K562 (cell line): ENCODE measurements around the gene NOS2. TPM values are rescaled to one million over a fixed set of nuclear protein-coding genes. Genes with fewer than 3 reads are reported as not detected.
"Not testable (repeated sequence)": the region's sequence is repeated elsewhere in the genome, so short reads cannot be mapped to it uniquely, and the experiment has no call there.

Experiments used
- ATAC-seq: fragments of 200-7000 bp; cut with Tn5 transposase; 3 replicates; pipeline ENCODE4 v1.9.1; 2020; ENCODE audit warnings: moderate library complexity
- BruUV-seq: library from RNA; stranded (reverse); fragments of 400-500 nt; replicated peaks from 2 replicates; lab custom pipeline; 2021; lab: Mats Ljungman, UMichigan
- CTCF ChIA-PET: fragments of 300-600 bp; formaldehyde crosslinking; extraction: SDS; loops from one replicate; lab custom pipeline; 2021; ENCODE audit warnings: low intra/inter-chr PET ratio; lab: Yijun Ruan, JAX
- POLR2A ChIA-PET: fragments of 300-600, 350-650 bp; sonication (Branson Sonifier 250); formaldehyde crosslinking; extraction: SDS; loops from one replicate; lab custom pipeline; 2021; ENCODE audit warnings: antibody characterized with exemption, inconsistent platforms; lab: Yijun Ruan, JAX
- DNase-seq, 4 experiments: peaks; one replicate each; pipeline versions ENCODE4 v3.0.0 to v3.0.0-alpha.2; 2011 to 2018; ENCODE audit warnings: low spot score in 3 of 4, mixed read lengths in 3 of 4; ENCODE audit errors: extremely low read depth in 1 of 4
- FAIRE-seq: peaks from 2 replicates; lab custom pipeline; 2011; peaks lifted over from hg19 to GRCh38; lab: Jason Lieb, UNC
- H2AFZ ChIP-seq: 2 replicates; pipeline ENCODE4 v1.6.0; 2011; ENCODE audit warnings: low read depth, low read length, control low read depth, inconsistent platforms
- H3K27ac ChIP-seq: fragments of 200-600 bp; 3 replicates; pipeline ENCODE4 v1.8.0; 2011; ENCODE audit warnings: low read depth, mild to moderate bottlenecking, control low read depth, inconsistent platforms, low read length, moderate library complexity, mixed read lengths; ENCODE audit errors: extremely low read depth
- H3K27me3 ChIP-seq, 2 experiments: fragments of 300-600 bp in 1 of 2; 2 replicates in 1 of 2; 3 replicates in 1 of 2; pipeline versions ENCODE4 v1.6.0 to v1.8.0; 2011; ENCODE audit warnings: inconsistent platforms in 2 of 2, low read length in 2 of 2, mild to moderate bottlenecking in 1 of 2, mixed read lengths in 1 of 2, moderate library complexity in 1 of 2; ENCODE audit not compliant: control insufficient read depth in 2 of 2, insufficient read depth in 2 of 2
- H3K36me3 ChIP-seq: fragments of 300-600 bp; 3 replicates; pipeline ENCODE4 v1.8.0; 2011; ENCODE audit warnings: mild to moderate bottlenecking, low read length, inconsistent platforms; ENCODE audit not compliant: control insufficient read depth, insufficient read depth
- H3K4me1 ChIP-seq, 2 experiments: fragments of 200-600 bp in 1 of 2; replicated peaks in 1 of 2; 2 replicates in 1 of 2; 3 replicates in 1 of 2; pipeline versions ENCODE4 v1.5.1 to v1.8.0; 2011; ENCODE audit warnings: inconsistent platforms in 2 of 2, low read length in 2 of 2, mild to moderate bottlenecking in 1 of 2, mixed read lengths in 1 of 2, moderate library complexity in 1 of 2; ENCODE audit not compliant: control insufficient read depth in 2 of 2, insufficient read depth in 2 of 2
- H3K4me2 ChIP-seq: 2 replicates; pipeline ENCODE4 v1.6.1; 2011; ENCODE audit warnings: low read length, control low read depth, inconsistent platforms, mixed read lengths; ENCODE audit not compliant: insufficient read depth
- H3K4me3 ChIP-seq: fragments of 200-600 bp; sonication (generic), shearing (Covaris generic); 2 replicates; pipeline ENCODE4 v1.5.1; 2016; ENCODE audit warnings: control low read depth, inconsistent platforms
- H3K79me2 ChIP-seq: fragments of 200-600 bp; 3 replicates; pipeline ENCODE4 v1.8.0; 2011; ENCODE audit warnings: low read length, inconsistent platforms; ENCODE audit not compliant: control insufficient read depth, insufficient read depth
- H3K9ac ChIP-seq, 2 experiments: 2 replicates each; pipeline versions ENCODE4 v1.6.0 to v1.6.1; 2011; ENCODE audit warnings: low read depth in 2 of 2, low read length in 2 of 2, control low read depth in 1 of 2, inconsistent platforms in 1 of 2, mild to moderate bottlenecking in 1 of 2, mixed read lengths in 1 of 2; ENCODE audit not compliant: insufficient read depth in 1 of 2
- H3K9me1 ChIP-seq: one replicate; pipeline ENCODE4 v1.6.0; 2011; ENCODE audit warnings: inconsistent platforms, mild to moderate bottlenecking, low read length, moderate library complexity; ENCODE audit not compliant: control insufficient read depth, insufficient read depth
- H3K9me3 ChIP-seq: replicated peaks from 2 replicates; pipeline ENCODE4 v1.5.1; 2011; ENCODE audit warnings: low read depth, low read length, inconsistent platforms; ENCODE audit not compliant: control insufficient read depth, insufficient read depth
- H4K20me1 ChIP-seq: replicated peaks from 2 replicates; pipeline ENCODE4 v1.6.1; 2011; ENCODE audit warnings: low read length, inconsistent platforms, mixed read lengths; ENCODE audit not compliant: control insufficient read depth, insufficient read depth
- CBFB ChIP-seq: sonication (generic); formaldehyde crosslinking; IDR thresholded peaks from 2 replicates; pipeline ENCODE4 v1.4.0; 2020; ENCODE audit warnings: mild to moderate bottlenecking, missing genetic modification reagents
- E2F4 ChIP-seq: sonication (generic); formaldehyde crosslinking; IDR thresholded peaks from 2 replicates; pipeline ENCODE4 v1.8.0; 2022; ENCODE audit warnings: mild to moderate bottlenecking, low read depth, missing genetic modification reagents
- HDGF ChIP-seq: fragments of 450-650 bp; IDR thresholded peaks from 2 replicates; pipeline ENCODE4 v1.6.1; 2016
- IFI16 ChIP-seq: fragments of 250-450 bp; sonication (Bioruptor Pico); IDR thresholded peaks from 2 replicates; pipeline ENCODE4 v2.1.2; 2022; ENCODE audit warnings: mild to moderate bottlenecking, inconsistent platforms
- MCM5 ChIP-seq: fragments of 450-650 bp; IDR thresholded peaks from 2 replicates; pipeline ENCODE4 v1.6.1; 2016; ENCODE audit warnings: low read depth
- NEUROD1 ChIP-seq: fragments of 150-350 bp; IDR thresholded peaks from 2 replicates; pipeline ENCODE4 v1.6.1; 2014; ENCODE audit warnings: borderline replicate concordance, low read length, low read depth; ENCODE audit not compliant: partially characterized antibody
- NR4A1 ChIP-seq, 2 experiments: fragments of 250-450 bp in 1 of 2; fragments of 450-650 bp in 1 of 2; sonication (Bioruptor Pico) in 1 of 2; IDR thresholded peaks; 2 replicates each; pipeline versions ENCODE4 v1.4.0 to v1.6.1; 2016 to 2020; ENCODE audit warnings: mild to moderate bottlenecking in 2 of 2, missing compliant biosample characterization in 1 of 2, missing genetic modification characterization in 1 of 2, moderate library complexity in 1 of 2
- U2AF1 ChIP-seq: fragments of 200-400 bp; formaldehyde crosslinking; optimal IDR thresholded peaks from 2 replicates; pipeline ENCODE3; 2017; ENCODE audit warnings: mild to moderate bottlenecking, low read depth, low read length, moderate library complexity
- ZFP30 ChIP-seq: fragments of 250-450 bp; sonication (Bioruptor Pico); IDR thresholded peaks from 2 replicates; pipeline ENCODE4 v1.8.0; 2022; ENCODE audit warnings: moderate library complexity, mild to moderate bottlenecking, inconsistent platforms, borderline replicate concordance
- ZNF146 ChIP-seq: IDR thresholded peaks from one replicate; pipeline ENCODE4 v1.6.1; 2018; ENCODE audit warnings: missing compliant biosample characterization; ENCODE audit not compliant: unreplicated experiment
- WGBS: fragments of 100-300 bp; shearing (Covaris generic); methylation state at CpG from one replicate; pipeline ENCODE4 v1.1.6; 2016; ENCODE audit warnings: low coverage, mixed read lengths; ENCODE audit not compliant: insufficient coverage; ENCODE audit errors: missing lambda C conversion rate; 5-methylcytosine and 5-hydroxymethylcytosine counted together
- in situ Hi-C: fragments of 300-500 bp; cut with MboI; formaldehyde crosslinking; loops from 4 replicates; pipeline ENCODE4 v1.15.0; 2018; ENCODE audit warnings: inconsistent platforms, mixed read lengths
- intact Hi-C: fragments of 100-400 bp; cut with micrococcal nuclease; formaldehyde crosslinking; loops from 2 replicates; pipeline ENCODE4 v1.14.2; 2022
- polyA plus RNA-seq, 8 experiments: library from polyadenylated mRNA; depleted of rRNA in 4 of 8; stranded (reverse) in 5 of 8; unstranded in 3 of 8; fragments of >200 nt; fragmentation: Nextera tagmentation in 2 of 8; fragmentation: Illumina TruSeq in 1 of 8; extraction: Ambion mirVana in 2 of 8; extraction: Trizol in 1 of 8; gene quantifications; 2 replicates each; pipeline versions ENCODE4 v1.2.1 to v1.2.3, GENCODE V29; 2011 to 2014; ENCODE audit warnings: inconsistent platforms in 1 of 8, missing spikeins in 1 of 8
- total RNA-seq, 7 experiments: library from RNA; depleted of rRNA in 6 of 7; stranded (reverse); fragments of >200 nt in 6 of 7; fragmentation: Illumina TruSeq in 2 of 7; extraction: Trizol in 2 of 7; gene quantifications; 2 replicates each; pipeline versions ENCODE4 v1.2.1 to v1.2.3, GENCODE V29; 2011 to 2021; ENCODE audit warnings: low replicate concordance in 1 of 7

NOS2 gene
- total and polyA plus RNA-seq, 9 of the 15 experiments (the other 6 are each of a cell fraction or from before 2014, with no cell fraction given) = not detected

- TF ChIP-seq ZFP30 (CRISPR knock-in tag) (no peak), CBFB (CRISPR knock-in tag) (no peak), MCM5 (no peak), ZNF146 (CRISPR knock-in tag) (no peak), IFI16 (CRISPR knock-in tag) (no peak), NEUROD1 (no peak), U2AF1 (no peak)
Observed at GRCh38 chr17:27751622-27752490, 48.5 kb downstream of the NOS2 start (continued).

- no peak overlapping the region for H2AFZ ChIP-seq
- H4K20me1 ChIP-seq = no peaks in the 10 kb centered on the region
- in situ Hi-C loops (no loop called here), intact Hi-C loops (no loop called here)
- FAIRE-seq = no peak
- peaks cover 0 to 20% of the 10 kb centered on the region in 2 experiments; a peak in 2 of 5 replicates for H3K27me3 ChIP-seq
- H3K27ac ChIP-seq = no peak overlapping the region
- no TSS peak for BruUV-seq
- no peak for TF ChIP-seq HDGF
- no peak for TF ChIP-seq NR4A1 (CRISPR knock-in tag; IDR thresholded peaks at IDR 0.05)
- TF ChIP-seq NR4A1 (tag; IDR thresholded peaks at IDR 0.05) = no peak
- TF ChIP-seq E2F4 (CRISPR knock-in tag) = no peak
- no peak overlapping the region for H3K9ac ChIP-seq
- H3K4me2 ChIP-seq = no peak overlapping the region
- 3% methylated on average over 8 of the region's 8 CpGs for WGBS
- peaks cover 0 to 3% of the 10 kb centered on the region in 2 experiments; a peak in 1 of 5 replicates for H3K4me1 ChIP-seq
- DNase-seq = no peak
- H3K9me1 ChIP-seq = no peaks in the 10 kb centered on the region
- H3K4me3 ChIP-seq = no peak overlapping the region
- no peaks in the 10 kb centered on the region for H3K9me3 ChIP-seq
- ATAC-seq = no peak
- CTCF ChIA-PET = no interaction called here
- POLR2A ChIA-PET = no interaction called here
- no peaks in the 10 kb centered on the region for H3K79me2 ChIP-seq
- H3K36me3 ChIP-seq = no peaks in the 10 kb centered on the region
Observed at GRCh38 chr17:27751166-27751565, 49.2 kb downstream of the NOS2 start.

GRCh38 chr17:27749562-27750150, 50.7 kb downstream of the NOS2 start:
- BruUV-seq, H3K9me1 ChIP-seq, H3K36me3 ChIP-seq, H3K9me3 ChIP-seq, H2AFZ ChIP-seq, H3K27ac ChIP-seq, H3K4me3 ChIP-seq, H4K20me1 ChIP-seq, H3K4me2 ChIP-seq, H3K79me2 ChIP-seq, DNase-seq, H3K4me1 ChIP-seq, CTCF ChIA-PET, intact Hi-C loops, ATAC-seq, H3K27me3 ChIP-seq, H3K9ac ChIP-seq, FAIRE-seq: not testable (repeated sequence)
- WGBS = 13% methylated on average over 15 of the region's 15 CpGs
- POLR2A ChIA-PET = interaction anchor here (0.6 to 0.7 kb wide), 2 partner anchors 19 to 513 kb away, joined by 3 to 4 read pairs; no protein-coding TSS in a partner anchor
- in situ Hi-C loops = loop anchor here (10.0 kb wide), 2 partner anchors 85 to 515 kb away; no protein-coding TSS in a partner anchor
